Naive B cell (primary cell): Measurements from ENCODE around the gene MAP4. TPM values are rescaled to one million over a fixed set of nuclear protein-coding genes. Genes with fewer than 3 reads are reported as not detected.
"Not testable (repeated sequence)": the region's sequence is repeated elsewhere in the genome, so short reads cannot be mapped to it uniquely, and the experiment has no call there.

Experiments
- ATAC-seq, 2 donors: fragments of 150-1000 bp; cut with Tn5 transposase; 2 replicates each; pipeline ENCODE4 v1.10.0; 2021; ENCODE audit warnings: low read depth in 2 of 2, mild to moderate bottlenecking in 2 of 2, moderate library complexity in 2 of 2
- DNase-seq: peaks from one replicate; pipeline ENCODE4 v3.0.0; 2022
- H3K27ac Mint-ChIP-seq, 6 donors: one replicate each; pipeline ENCODE4 v1.8.0; 2020 to 2022; ENCODE audit warnings: mild to moderate bottlenecking in 6 of 6, mixed read lengths in 6 of 6, moderate library complexity in 5 of 6, inconsistent platforms in 2 of 6
- H3K27me3 Mint-ChIP-seq, 3 donors: one replicate each; pipeline ENCODE4 v1.8.0; 2021 to 2022; ENCODE audit warnings: mixed read lengths in 3 of 3, mild to moderate bottlenecking in 1 of 3
- H3K36me3 Mint-ChIP-seq, 2 donors: one replicate each; pipeline ENCODE4 v1.8.0; 2020 to 2022; ENCODE audit warnings: mixed read lengths in 2 of 2, inconsistent platforms in 1 of 2, mild to moderate bottlenecking in 1 of 2
- H3K4me1 Mint-ChIP-seq, 3 donors: one replicate each; pipeline ENCODE4 v1.8.0; 2020 to 2022; ENCODE audit warnings: mixed read lengths in 3 of 3, inconsistent platforms in 1 of 3, mild to moderate bottlenecking in 1 of 3, moderate library complexity in 1 of 3
- H3K4me3 Mint-ChIP-seq, 8 donors: one replicate each; pipeline ENCODE4 v1.8.0; 2020 to 2022; ENCODE audit warnings: mild to moderate bottlenecking in 8 of 8, mixed read lengths in 8 of 8, moderate library complexity in 8 of 8, inconsistent platforms in 2 of 8
- H3K9me3 Mint-ChIP-seq, 7 donors: one replicate each; pipeline ENCODE4 v1.8.0; 2020 to 2022; ENCODE audit warnings: mixed read lengths in 7 of 7, mild to moderate bottlenecking in 5 of 7, inconsistent platforms in 2 of 7, moderate library complexity in 1 of 7
- polyA plus RNA-seq, 6 donors: library from polyadenylated mRNA; unstranded; fragments of 300-500 nt; fragmentation: Illumina TruSeq; gene quantifications; one replicate each; pipeline ENCODE4 v1.2.3, GENCODE V29; 2021; ENCODE audit warnings: low read depth in 6 of 6

The MAP4 gene, protein sequence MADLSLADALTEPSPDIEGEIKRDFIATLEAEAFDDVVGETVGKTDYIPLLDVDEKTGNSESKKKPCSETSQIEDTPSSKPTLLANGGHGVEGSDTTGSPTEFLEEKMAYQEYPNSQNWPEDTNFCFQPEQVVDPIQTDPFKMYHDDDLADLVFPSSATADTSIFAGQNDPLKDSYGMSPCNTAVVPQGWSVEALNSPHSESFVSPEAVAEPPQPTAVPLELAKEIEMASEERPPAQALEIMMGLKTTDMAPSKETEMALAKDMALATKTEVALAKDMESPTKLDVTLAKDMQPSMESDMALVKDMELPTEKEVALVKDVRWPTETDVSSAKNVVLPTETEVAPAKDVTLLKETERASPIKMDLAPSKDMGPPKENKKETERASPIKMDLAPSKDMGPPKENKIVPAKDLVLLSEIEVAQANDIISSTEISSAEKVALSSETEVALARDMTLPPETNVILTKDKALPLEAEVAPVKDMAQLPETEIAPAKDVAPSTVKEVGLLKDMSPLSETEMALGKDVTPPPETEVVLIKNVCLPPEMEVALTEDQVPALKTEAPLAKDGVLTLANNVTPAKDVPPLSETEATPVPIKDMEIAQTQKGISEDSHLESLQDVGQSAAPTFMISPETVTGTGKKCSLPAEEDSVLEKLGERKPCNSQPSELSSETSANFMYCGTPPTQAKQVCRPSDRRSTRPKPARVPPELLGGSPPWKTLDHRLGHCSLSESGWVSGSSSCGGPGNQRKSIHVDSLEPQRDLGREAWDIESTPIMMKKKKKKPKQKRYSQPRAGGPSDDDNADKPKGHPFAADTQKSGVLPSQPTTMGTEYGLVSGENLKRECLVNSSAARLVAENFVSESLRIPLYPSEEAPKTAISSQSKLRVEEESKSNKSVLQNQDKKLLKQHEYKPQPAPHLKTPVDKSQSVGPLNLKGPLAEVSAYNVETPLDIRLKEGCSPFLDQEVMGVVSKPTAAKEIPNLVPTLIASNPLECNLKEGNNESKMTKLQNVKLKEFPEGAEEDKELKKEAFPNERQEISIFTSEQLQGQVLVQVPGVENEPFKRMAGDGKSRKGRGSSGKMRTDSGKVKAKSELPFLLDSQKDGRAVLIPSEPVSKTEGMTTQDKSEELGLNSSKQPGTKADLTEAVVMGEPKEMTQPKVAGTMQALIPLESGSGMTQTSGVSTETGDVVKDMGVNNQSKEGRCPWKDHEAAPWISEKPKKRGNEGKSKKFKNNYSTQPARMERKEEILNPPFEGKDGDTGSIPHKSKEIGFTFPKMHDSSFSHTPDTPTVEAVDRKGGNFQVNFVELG (N-terminal part only)
- 10 to 100 TPM in 5 of 6 donors, 1 to 10 TPM in 1; 2.5 to 43.6 (median 28.7) TPM for polyA plus RNA-seq

- no peak within 1 kb of the TSS for H3K4me3 Mint-ChIP-seq
- ATAC-seq (no peak), DNase-seq (no peak)
- H3K27me3 Mint-ChIP-seq, result no peaks in the 10 kb centered on the region
- H3K4me1 Mint-ChIP-seq, result peaks cover 26 to 47% (median 37%) of the 10 kb centered on the region in 3 donors
- H3K9me3 Mint-ChIP-seq, result no peaks in the 10 kb centered on the region
- H3K27ac Mint-ChIP-seq, result peak within 1 kb of the TSS in 4 of 6 donors; percentile 21 to 81 (median 40)
- no peaks in the 10 kb centered on the region for H3K36me3 Mint-ChIP-seq
These were observed at the start of gene MAP4 for GRCh38 chr3:48016301-48016973. TSS of gene MAP4 (minus strand) at chr3:48016416. CDS start at chr3:47998860, 17,556 bp downstream.

DNA sequence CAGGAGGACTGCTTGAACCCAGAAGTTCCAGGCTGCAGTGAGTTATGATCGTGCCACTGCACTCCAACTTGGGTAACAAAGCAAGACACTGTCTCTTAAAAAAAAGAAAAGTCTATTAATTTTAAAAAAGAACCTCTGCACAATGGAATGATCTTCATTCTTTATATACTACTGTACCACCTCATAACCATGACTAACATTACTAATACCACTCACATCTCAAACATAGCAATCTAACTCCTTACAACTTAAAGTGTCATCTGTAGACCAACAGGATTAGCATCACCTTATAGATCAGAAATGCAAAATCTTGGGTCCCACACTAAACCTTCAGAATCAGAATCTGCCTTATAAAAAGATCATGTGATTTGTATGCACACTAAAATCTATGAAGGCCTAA, 48.8 kb upstream of the MAP4 start:
- ATAC-seq, result no peak
- DNase-seq, result no peak
- peaks cover 14 to 27% (median 24%) of the 10 kb centered on the region in 3 donors for H3K4me1 Mint-ChIP-seq
- peaks cover 0 to 3% (median 0%) of the 10 kb centered on the region in 7 donors for H3K9me3 Mint-ChIP-seq
- H3K27ac Mint-ChIP-seq, result peak overlapping the region in 2 of 6 donors; percentile 3 to 33
- no peak overlapping the region for H3K4me3 Mint-ChIP-seq
- peaks cover 0 to 2% of the 10 kb centered on the region in 2 donors for H3K36me3 Mint-ChIP-seq
- no peaks in the 10 kb centered on the region for H3K27me3 Mint-ChIP-seq

- no peaks in the 10 kb centered on the region for H3K27me3 Mint-ChIP-seq
- no peaks in the 10 kb centered on the region for H3K36me3 Mint-ChIP-seq
- ATAC-seq, result no peak
- DNase-seq, result no peak
- H3K27ac Mint-ChIP-seq, result peak overlapping the region in 2 of 6 donors; percentile 9 to 34
- no peak overlapping the region for H3K4me3 Mint-ChIP-seq
- peaks cover 0 to 3% (median 0%) of the 10 kb centered on the region in 7 donors for H3K9me3 Mint-ChIP-seq
- H3K4me1 Mint-ChIP-seq, result peaks cover 14 to 30% (median 25%) of the 10 kb centered on the region in 3 donors
These were observed 48.1 kb upstream of the MAP4 start for GRCh38 chr3:48064292-48064829.

GRCh38 chr3:48061586-48061985, 45.4 kb upstream of the MAP4 start:
- peaks cover 11 to 35% (median 34%) of the 10 kb centered on the region in 3 donors for H3K4me1 Mint-ChIP-seq
- H3K27ac Mint-ChIP-seq, H3K4me3 Mint-ChIP-seq: not testable (repeated sequence)

GRCh38 chr3:48058091-48058490, 41.9 kb upstream of the MAP4 start:
- DNase-seq (no peak), ATAC-seq (no peak)
- Mint-ChIP-seq H3K27me3 (no peaks in the 10 kb centered on the region), H3K9me3 (peaks cover 0 to 3% (median 0%) of the 10 kb centered on the region in 7 donors), H3K36me3 (no peaks in the 10 kb centered on the region), H3K27ac (peak overlapping the region in 1 of 6 donors; percentile 53), H3K4me1 (peaks cover 0 to 16% (median 9%) of the 10 kb centered on the region in 3 donors), H3K4me3 (no peak overlapping the region)

More at GRCh38 chr3:48061586-48061985, 45.4 kb upstream of the MAP4 start:
- not testable (repeated sequence) for DNase-seq, ATAC-seq, H3K9me3 Mint-ChIP-seq, H3K27me3 Mint-ChIP-seq, H3K36me3 Mint-ChIP-seq

DNA sequence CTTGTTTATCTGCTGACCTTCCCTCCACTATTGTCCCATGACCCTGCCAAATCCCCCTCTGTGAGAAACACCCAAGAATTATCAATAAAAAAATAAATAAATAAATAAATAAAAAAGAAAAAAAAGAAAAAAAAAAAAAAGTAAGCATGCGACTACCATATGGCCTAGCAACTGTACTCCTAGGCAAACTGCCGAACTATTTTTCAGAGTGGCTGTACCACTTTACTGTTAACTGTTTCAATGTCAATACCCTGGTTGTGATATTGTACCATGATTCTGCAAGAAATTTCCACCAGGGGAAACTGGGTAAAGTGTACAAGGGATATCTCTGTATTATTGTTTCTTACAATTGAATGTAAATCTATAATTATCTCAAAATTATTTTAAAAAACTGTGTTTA, 41.3 kb upstream of the MAP4 start:
- Mint-ChIP-seq H3K36me3 (no peaks in the 10 kb centered on the region), H3K27me3 (no peaks in the 10 kb centered on the region), H3K4me1 (peaks cover 0 to 16% (median 10%) of the 10 kb centered on the region in 3 donors), H3K27ac (no peak overlapping the region), H3K9me3 (peaks cover 0 to 3% (median 0%) of the 10 kb centered on the region in 7 donors), H3K4me3 (no peak overlapping the region)
- ATAC-seq (no peak), DNase-seq (no peak)

- H3K36me3 Mint-ChIP-seq, result no peaks in the 10 kb centered on the region
These were observed 31.7 kb upstream of the MAP4 start for GRCh38 chr3:48047841-48048464.

GRCh38 chr3:48042071-48042760, 26.0 kb upstream of the MAP4 start:
- Mint-ChIP-seq H3K27me3 (no peaks in the 10 kb centered on the region), H3K36me3 (no peaks in the 10 kb centered on the region), H3K9me3 (no peaks in the 10 kb centered on the region), H3K4me1 (peaks cover 0 to 9% (median 3%) of the 10 kb centered on the region in 3 donors), H3K4me3 (no peak overlapping the region), H3K27ac (peak overlapping the region in 1 of 6 donors; percentile 33)
- ATAC-seq, result no peak
- DNase-seq, result no peak

More at GRCh38 chr3:48047841-48048464, 31.7 kb upstream of the MAP4 start:
- ATAC-seq, result no peak
- H3K4me3 Mint-ChIP-seq, result no peak overlapping the region
- DNase-seq, result no peak
- no peaks in the 10 kb centered on the region for H3K9me3 Mint-ChIP-seq
- peak overlapping the region in 2 of 6 donors; percentile 11 to 69 for H3K27ac Mint-ChIP-seq
- peaks cover 2 to 19% (median 8%) of the 10 kb centered on the region in 3 donors for H3K4me1 Mint-ChIP-seq
- no peaks in the 10 kb centered on the region for H3K27me3 Mint-ChIP-seq

- ATAC-seq (no peak), DNase-seq (no peak)
- H3K36me3 Mint-ChIP-seq, result no peaks in the 10 kb centered on the region
- peaks cover 0 to 16% (median 9%) of the 10 kb centered on the region in 3 donors for H3K4me1 Mint-ChIP-seq
- no peak overlapping the region for H3K27ac Mint-ChIP-seq
- H3K9me3 Mint-ChIP-seq, result no peaks in the 10 kb centered on the region
- H3K4me3 Mint-ChIP-seq, result no peak overlapping the region
- no peaks in the 10 kb centered on the region for H3K27me3 Mint-ChIP-seq
These were observed 23.4 kb upstream of the MAP4 start for GRCh38 chr3:48039487-48040190.

GRCh38 chr3:48038971-48039481, 22.8 kb upstream of the MAP4 start:
- no peak overlapping the region for H3K27ac Mint-ChIP-seq
- H3K36me3 Mint-ChIP-seq, result no peaks in the 10 kb centered on the region
- H3K4me1 Mint-ChIP-seq, result peaks cover 4 to 16% (median 13%) of the 10 kb centered on the region in 3 donors
- no peak overlapping the region for H3K4me3 Mint-ChIP-seq
- no peaks in the 10 kb centered on the region for H3K9me3 Mint-ChIP-seq
- ATAC-seq (no peak), DNase-seq (no peak)
- no peaks in the 10 kb centered on the region for H3K27me3 Mint-ChIP-seq
